Spleen (tissue), 11 donors: ENCODE results near the gene HINT1. TPM values are rescaled to one million over a fixed set of nuclear protein-coding genes. Genes with fewer than 3 reads are reported as not detected.

Source experiments
- DNase-seq: peaks from one replicate; pipeline ENCODE4 v3.0.0-alpha.2; 2020
- H3K27ac ChIP-seq, 8 donors: fragments of 200-600 bp; sonication (generic) in 7 of 8; 1 replicate in 4 of 8; 2 replicates in 4 of 8; pipeline versions ENCODE4 v1.5.0 to v1.8.0; 2016 to 2021; ENCODE audit warnings: inconsistent platforms in 4 of 8, mild to moderate bottlenecking in 4 of 8, moderate library complexity in 1 of 8
- H3K27me3 ChIP-seq, 7 donors: fragments of 200-600 bp; sonication (generic) in 6 of 7; replicated peaks in 1 of 7; 1 replicate in 4 of 7; 2 replicates in 3 of 7; pipeline versions ENCODE4 v1.5.0 to v1.8.0; 2016 to 2021; ENCODE audit warnings: inconsistent platforms in 3 of 7, mild to moderate bottlenecking in 1 of 7
- H3K36me3 ChIP-seq, 6 donors: fragments of 200-600 bp; sonication (generic) in 5 of 6; 1 replicate in 4 of 6; 2 replicates in 2 of 6; pipeline versions ENCODE4 v1.5.0 to v1.8.0; 2016 to 2021; ENCODE audit warnings: inconsistent platforms in 2 of 6
- H3K4me1 ChIP-seq, 6 donors: fragments of 200-600 bp; sonication (generic) in 5 of 6; 1 replicate in 3 of 6; 2 replicates in 3 of 6; pipeline versions ENCODE4 v1.5.0 to v1.8.0; 2016 to 2021; ENCODE audit warnings: inconsistent platforms in 3 of 6
- H3K4me3 ChIP-seq, 8 donors: fragments of 200-600 bp; sonication (generic) in 7 of 8; 1 replicate in 4 of 8; 2 replicates in 4 of 8; pipeline versions ENCODE4 v1.5.0 to v1.8.0; 2016 to 2021; ENCODE audit warnings: inconsistent platforms in 4 of 8, mild to moderate bottlenecking in 4 of 8, moderate library complexity in 2 of 8
- H3K9me3 ChIP-seq, 8 donors: fragments of 200-600 bp; sonication (generic) in 7 of 8; 1 replicate in 4 of 8; 2 replicates in 4 of 8; pipeline versions ENCODE4 v1.5.0 to v1.8.0; 2016 to 2021; ENCODE audit warnings: inconsistent platforms in 4 of 8
- POLR2A ChIP-seq, 3 donors: fragments of 450-650 bp; IDR thresholded peaks; one replicate each; pipeline ENCODE4 v1.5.1; 2017; ENCODE audit warnings: antibody characterized with exemption in 3 of 3, mild to moderate bottlenecking in 1 of 3
- POLR2AphosphoS5 ChIP-seq, 3 donors: sonication (generic); formaldehyde crosslinking; IDR thresholded peaks; one replicate each; pipeline ENCODE4 v1.5.1; 2017; ENCODE audit warnings: antibody characterized with exemption in 3 of 3
- WGBS, 5 donors: extraction: QIAGEN DNeasy Blood & Tissue Kit in 3 of 5; methylation state at CpG; one replicate each; pipeline versions ENCODE4 v1.1.5 to v1.1.7; 2013 to 2018; 5-methylcytosine and 5-hydroxymethylcytosine counted together
- intact Hi-C: fragments of 100-400 bp; cut with DNase I; formaldehyde crosslinking; loops from one replicate; pipeline ENCODE4 v1.15.0; 2023; ENCODE audit warnings: low total_unique reads
- polyA plus RNA-seq, 3 donors: library from polyadenylated mRNA; stranded (reverse); fragments of 200-250 nt; gene quantifications; one replicate each; pipeline ENCODE4 v1.2.1, GENCODE V29; 2013
- total RNA-seq, 7 donors: library from RNA; depleted of rRNA in 3 of 7; stranded (reverse); fragments of >200 nt in 3 of 7; fragmentation: NEBNext Ultra II Directional in 4 of 7; extraction: Animal tissue kit (Norgen Biotek cat#: 25700) in 4 of 7; gene quantifications; one replicate each; pipeline versions ENCODE4 v1.1.0 to v1.2.1, GENCODE V29; 2016 to 2021
- TF ChIP-seq, protein P1 (sequence below), 11 experiments: fragments of 200-600 bp in 7 of 11; fragments of 450-650 bp in 4 of 11; sonication (generic) in 4 of 11; IDR thresholded peaks in 8 of 11; conservative IDR thresholded peaks in 3 of 11; 1 replicate in 7 of 11; 2 replicates in 4 of 11; pipeline versions ENCODE4 v1.4.0 to v1.8.0; 2016 to 2021; ENCODE audit warnings: antibody characterized with exemption in 11 of 11, inconsistent platforms in 4 of 11, mild to moderate bottlenecking in 1 of 11
- donor health status: healthy with polysubstance abuse.
- donor health status: DM: no; HTN: no; CAD: no; lungs with moderate emphysema.
- donor health status: DM: no; HTN: no; CAD: no.
- donor health status: Bipolar disorder and iron deficiency.
- donor health status: healthy.
- donor health status: DM: no; HTN: no; CAD: no.
- donor health status: DM: yes; HTN: yes; CAD: no.

The HINT1 gene
- total and polyA plus RNA-seq, 10 donors: 130 to 424 (median 171) TPM

DNA sequence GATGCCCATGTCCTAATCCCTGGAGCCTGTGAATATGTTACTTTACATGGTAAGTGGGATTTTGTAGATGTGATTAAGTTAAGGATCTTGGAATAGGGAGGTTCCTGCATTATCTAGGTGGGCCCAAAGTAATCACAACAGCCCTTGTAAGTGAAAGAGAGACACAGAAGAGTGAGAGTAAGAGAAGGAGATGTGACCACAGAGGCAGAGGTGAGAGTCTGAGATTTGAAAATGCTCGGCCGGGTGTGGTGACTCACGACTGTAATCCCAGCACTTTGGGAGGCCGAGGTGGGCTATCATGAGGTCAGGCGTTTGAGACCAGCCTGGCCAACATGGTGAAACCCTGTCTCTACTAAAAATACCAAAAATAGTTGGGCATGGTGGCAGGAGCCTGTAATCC, 2.6 kb upstream of the HINT1 start:
- intact Hi-C loops: loop anchor here (10.0 kb wide), 3 partner anchors 97 to 247 kb away; partner anchors contain the start of gene CDC42SE2
- no peak overlapping the region for H3K4me3 ChIP-seq
- TF ChIP-seq, protein P1, sequence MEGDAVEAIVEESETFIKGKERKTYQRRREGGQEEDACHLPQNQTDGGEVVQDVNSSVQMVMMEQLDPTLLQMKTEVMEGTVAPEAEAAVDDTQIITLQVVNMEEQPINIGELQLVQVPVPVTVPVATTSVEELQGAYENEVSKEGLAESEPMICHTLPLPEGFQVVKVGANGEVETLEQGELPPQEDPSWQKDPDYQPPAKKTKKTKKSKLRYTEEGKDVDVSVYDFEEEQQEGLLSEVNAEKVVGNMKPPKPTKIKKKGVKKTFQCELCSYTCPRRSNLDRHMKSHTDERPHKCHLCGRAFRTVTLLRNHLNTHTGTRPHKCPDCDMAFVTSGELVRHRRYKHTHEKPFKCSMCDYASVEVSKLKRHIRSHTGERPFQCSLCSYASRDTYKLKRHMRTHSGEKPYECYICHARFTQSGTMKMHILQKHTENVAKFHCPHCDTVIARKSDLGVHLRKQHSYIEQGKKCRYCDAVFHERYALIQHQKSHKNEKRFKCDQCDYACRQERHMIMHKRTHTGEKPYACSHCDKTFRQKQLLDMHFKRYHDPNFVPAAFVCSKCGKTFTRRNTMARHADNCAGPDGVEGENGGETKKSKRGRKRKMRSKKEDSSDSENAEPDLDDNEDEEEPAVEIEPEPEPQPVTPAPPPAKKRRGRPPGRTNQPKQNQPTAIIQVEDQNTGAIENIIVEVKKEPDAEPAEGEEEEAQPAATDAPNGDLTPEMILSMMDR (IDR thresholded peaks at IDR 0.05 in 8 of 11, conservative IDR thresholded peaks at IDR 0.05 in 3 of 11): no peak
- TF ChIP-seq POLR2AphosphoS5 (IDR thresholded peaks at IDR 0.05) (no peak), POLR2A (IDR thresholded peaks at IDR 0.05) (no peak)
- 89 to 93% (median 91%) methylated on average over 5 of the region's 5 CpGs for WGBS, 5 donors
- no peaks in the 10 kb centered on the region for H3K9me3 ChIP-seq
- H3K27ac ChIP-seq: no peak overlapping the region
- peaks cover 0 to 4% (median 2%) of the 10 kb centered on the region in 6 donors for H3K36me3 ChIP-seq
- no peaks in the 10 kb centered on the region for H3K27me3 ChIP-seq
- peaks cover 33 to 52% (median 41%) of the 10 kb centered on the region in 6 donors for H3K4me1 ChIP-seq
- no peak for DNase-seq

DNA sequence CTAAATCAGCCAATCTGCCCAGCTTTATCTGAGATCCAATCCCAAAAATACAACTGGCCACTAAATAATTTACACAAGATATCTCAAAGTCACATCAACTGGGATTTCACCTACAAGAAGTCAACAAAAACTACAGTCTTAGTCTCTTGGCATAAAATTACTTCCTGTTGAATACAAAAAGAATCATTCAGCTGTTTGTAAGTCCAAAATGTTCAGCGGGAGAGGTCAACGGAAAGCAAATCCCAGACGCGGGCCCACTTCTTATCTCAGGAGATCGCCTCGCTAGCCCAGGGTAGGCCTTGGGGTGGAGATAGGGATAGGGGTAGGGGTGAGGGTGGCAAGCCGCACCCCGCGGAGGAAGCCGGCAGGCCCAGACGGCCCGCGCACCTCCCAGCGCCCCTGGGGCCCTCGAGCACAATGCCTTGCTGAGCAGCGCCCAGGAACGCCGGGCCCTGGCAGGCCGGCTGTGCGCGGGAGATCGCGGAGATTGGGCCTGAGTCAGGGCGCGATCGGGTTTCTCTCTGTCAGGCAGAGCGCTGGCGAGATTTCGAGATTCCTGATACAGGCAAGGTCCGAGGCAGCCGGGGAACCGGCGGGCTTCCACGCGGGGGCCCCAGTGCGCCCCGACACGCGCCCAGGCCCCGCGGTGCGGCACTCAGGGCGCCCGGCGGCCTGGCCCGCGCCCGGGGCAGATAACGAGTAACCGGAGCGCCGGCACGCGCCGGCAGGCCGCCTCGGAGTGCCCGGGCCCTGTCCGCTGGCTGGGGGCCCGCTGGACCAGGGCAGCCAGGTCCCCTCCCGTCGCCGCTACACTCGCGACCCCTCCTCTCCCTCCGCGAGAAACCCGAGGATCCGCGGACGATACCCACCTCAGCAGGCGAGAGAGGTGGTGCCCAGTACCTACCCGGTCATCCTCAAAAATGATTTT, 601 bp downstream of the HINT1 start:
- peaks cover 16 to 57% (median 45%) of the 10 kb centered on the region in 6 donors for H3K4me1 ChIP-seq
- peaks cover 0 to 36% (median 34%) of the 10 kb centered on the region in 6 donors for H3K36me3 ChIP-seq
- intact Hi-C loops: loop anchor here (10.0 kb wide), 3 partner anchors 100 to 250 kb away; partner anchors contain the start of gene CDC42SE2
- peak overlapping the region; percentile 68 to 94 (median 84) for H3K4me3 ChIP-seq
- WGBS, 5 donors: 0 to 1% (median 0%) methylated on average over 18 to 73 of the region's 73 CpGs
- TF ChIP-seq POLR2AphosphoS5 (IDR thresholded peaks at IDR 0.05) (peak in 2 of 3 donors; percentile 45 to 47), POLR2A (IDR thresholded peaks at IDR 0.05) (no peak)
- TF ChIP-seq, protein P1 (IDR thresholded peaks at IDR 0.05 in 8 of 11, conservative IDR thresholded peaks at IDR 0.05 in 3 of 11): peak in 8 of 11 experiments; percentile 9 to 51 (median 28)
- H3K27ac ChIP-seq: peak overlapping the region; percentile 87 to 99 (median 98)
- no peaks in the 10 kb centered on the region for H3K27me3 ChIP-seq
- no peaks in the 10 kb centered on the region for H3K9me3 ChIP-seq
- peak; percentile 93 for DNase-seq

DNA sequence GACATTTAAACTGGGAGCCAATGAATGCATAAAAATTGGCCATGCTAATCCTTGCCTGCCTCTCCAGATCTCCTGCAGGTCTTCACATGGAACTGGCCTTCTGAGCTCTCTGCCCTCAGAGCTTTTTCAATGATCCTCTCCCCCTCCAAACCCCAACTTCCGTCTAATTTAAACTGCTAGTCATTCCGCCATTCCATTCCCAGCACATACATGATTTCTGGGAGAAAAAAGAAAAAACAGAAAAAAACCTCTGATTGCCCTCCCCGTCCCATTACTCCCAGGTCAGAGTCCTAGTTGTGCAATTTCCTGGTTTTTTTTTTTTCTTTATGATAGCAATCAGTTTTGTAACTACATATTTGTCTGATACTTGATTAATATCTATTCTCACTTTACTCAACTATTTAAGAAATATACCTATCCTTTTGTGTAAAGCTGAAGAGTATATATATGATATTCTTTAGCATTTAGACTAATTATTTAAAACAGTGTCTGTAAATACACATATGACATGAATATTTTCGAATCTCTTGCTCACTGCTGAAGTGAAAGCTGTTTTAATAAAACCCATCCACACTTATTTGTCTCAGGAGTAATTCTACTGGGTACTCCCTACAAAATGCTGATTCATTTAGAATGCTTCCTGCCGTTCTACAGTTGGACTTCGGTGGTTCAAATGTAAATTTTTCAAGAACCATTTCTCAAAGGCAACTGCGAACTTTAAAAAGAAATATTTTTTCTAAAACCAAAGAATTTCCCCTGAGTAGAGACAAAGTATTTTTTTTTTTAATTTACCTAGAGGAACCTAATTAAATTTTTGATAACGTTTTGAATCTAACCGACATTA, 1.6 kb downstream of the HINT1 start:
- Histone ChIP-seq H3K4me3 (peak overlapping the region; percentile 68 to 94 (median 84)), H3K27ac (peak overlapping the region; percentile 87 to 99 (median 98)), H3K36me3 (peaks cover 0 to 45% (median 44%) of the 10 kb centered on the region in 6 donors), H3K4me1 (peaks cover 16 to 57% (median 45%) of the 10 kb centered on the region in 6 donors), H3K27me3 (no peaks in the 10 kb centered on the region), H3K9me3 (no peaks in the 10 kb centered on the region)
- TF ChIP-seq POLR2AphosphoS5 (IDR thresholded peaks at IDR 0.05): no peak
- TF ChIP-seq, protein P1 (IDR thresholded peaks at IDR 0.05 in 8 of 11, conservative IDR thresholded peaks at IDR 0.05 in 3 of 11): no peak
- TF ChIP-seq POLR2A (IDR thresholded peaks at IDR 0.05): no peak
- WGBS, 5 donors: 4 to 11% (median 10%) methylated on average over 9 of the region's 9 CpGs
- intact Hi-C loops: loop anchor here (10.0 kb wide), 3 partner anchors 101 to 251 kb away; partner anchors contain the start of gene CDC42SE2
- DNase-seq: no peak
